COLO668 (cell line): Measurements from ENCODE around the gene ACAP2.
"Not testable (repeated sequence)": the region's sequence is repeated elsewhere in the genome, so short reads cannot be mapped to it uniquely, and the experiment has no call there.

Experiments
- DNase-seq: peaks from one replicate; lab custom pipeline; 2025; ENCODE audit not compliant: unreplicated experiment; lab: John Stamatoyannopoulos, UW

The ACAP2 gene

GRCh38 chr3:195296662-195297061 lies 146.2 kb downstream of the ACAP2 start:
- no peak for DNase-seq

- DNase-seq: no peak
These were observed 151.7 kb downstream of the ACAP2 start for GRCh38 chr3:195291121-195291520.

GRCh38 chr3:195290643-195291042 lies 152.2 kb downstream of the ACAP2 start:
- DNase-seq: not testable (repeated sequence)

- DNase-seq: no peak
These were observed 156.5 kb downstream of the ACAP2 start for GRCh38 chr3:195286115-195286872.

GRCh38 chr3:195285372-195285771 lies 157.4 kb downstream of the ACAP2 start:
- no peak for DNase-seq

- DNase-seq: no peak
These were observed 158.0 kb downstream of the ACAP2 start for GRCh38 chr3:195284842-195285241.

- no peak for DNase-seq
These were observed 159.9 kb downstream of the ACAP2 start for GRCh38 chr3:195282961-195283360.

GRCh38 chr3:195274259-195274966 lies 168.4 kb downstream of the ACAP2 start:
- no peak for DNase-seq

- peak; percentile 78 for DNase-seq
These were observed 171.2 kb downstream of the ACAP2 start for GRCh38 chr3:195271410-195272243.

- DNase-seq: peak; percentile 89
These were observed 171.9 kb downstream of the ACAP2 start, which contains the start of gene XXYLT1 for GRCh38 chr3:195270817-195271409. Gene XXYLT1 (minus strand): TSS chr3:195271159. CDS start chr3:195271058, 101 bp downstream.

- peak; percentile 50 for DNase-seq
These were observed 172.6 kb downstream of the ACAP2 start for GRCh38 chr3:195270079-195270816.

- no peak for DNase-seq
These were observed 173.3 kb downstream of the ACAP2 start for GRCh38 chr3:195269375-195270078.

GRCh38 chr3:195268576-195269309 lies 174.1 kb downstream of the ACAP2 start:
- DNase-seq: no peak

GRCh38 chr3:195267096-195267495 lies 175.7 kb downstream of the ACAP2 start:
- DNase-seq: no peak

- DNase-seq: no peak
These were observed 176.4 kb downstream of the ACAP2 start for GRCh38 chr3:195266428-195266827.

- no peak for DNase-seq
These were observed 177.3 kb downstream of the ACAP2 start for GRCh38 chr3:195265363-195265976.

- no peak for DNase-seq
These were observed 178.8 kb downstream of the ACAP2 start for GRCh38 chr3:195263925-195264600.
